Glutamatergic neuron (in vitro differentiated cells): ENCODE measurements around the gene PLEKHN1. TPM values are rescaled to one million over a fixed set of nuclear protein-coding genes. Genes with fewer than 3 reads are reported as not detected.

Experiments
- DNase-seq: peaks from one replicate; pipeline ENCODE4 v3.0.0; 2022
- H3K27ac Mint-ChIP-seq: one replicate; pipeline ENCODE4 v1.8.0; 2020; ENCODE audit warnings: mild to moderate bottlenecking, mixed read lengths, inconsistent platforms; ENCODE audit not compliant: unreplicated experiment
- H3K27me3 Mint-ChIP-seq: one replicate; pipeline ENCODE4 v1.8.0; 2020; ENCODE audit warnings: mild to moderate bottlenecking, moderate library complexity, mixed read lengths, inconsistent platforms; ENCODE audit not compliant: unreplicated experiment
- H3K36me3 Mint-ChIP-seq: one replicate; pipeline ENCODE4 v1.8.0; 2020; ENCODE audit warnings: mild to moderate bottlenecking, mixed read lengths, inconsistent platforms; ENCODE audit not compliant: unreplicated experiment
- H3K4me1 Mint-ChIP-seq: one replicate; pipeline ENCODE4 v1.8.0; 2020; ENCODE audit warnings: mild to moderate bottlenecking, low read depth, mixed read lengths, inconsistent platforms; ENCODE audit not compliant: unreplicated experiment
- H3K4me3 Mint-ChIP-seq: one replicate; pipeline ENCODE4 v1.8.0; 2020; ENCODE audit warnings: mild to moderate bottlenecking, mixed read lengths, inconsistent platforms; ENCODE audit not compliant: unreplicated experiment
- H3K9me3 Mint-ChIP-seq: one replicate; pipeline ENCODE4 v1.8.0; 2020; ENCODE audit warnings: mild to moderate bottlenecking, moderate library complexity, mixed read lengths, inconsistent platforms; ENCODE audit not compliant: unreplicated experiment
- total RNA-seq: library from RNA; stranded (reverse); fragmentation: NEBNext Ultra II Directional; extraction: Animal tissue kit (Norgen Biotek cat#: 25700); gene quantifications from one replicate; pipeline ENCODE4 v1.2.1, GENCODE V29; 2021; ENCODE audit not compliant: unreplicated experiment
- TF ChIP-seq, protein P1 (sequence below): fragments of 200-600 bp; sonication (generic); IDR thresholded peaks from one replicate; pipeline ENCODE4 v1.5.0; 2021; ENCODE audit not compliant: partially characterized antibody, unreplicated experiment

The PLEKHN1 gene
- total RNA-seq, 1 donor from 2014 or later: 0.29 TPM

DNA sequence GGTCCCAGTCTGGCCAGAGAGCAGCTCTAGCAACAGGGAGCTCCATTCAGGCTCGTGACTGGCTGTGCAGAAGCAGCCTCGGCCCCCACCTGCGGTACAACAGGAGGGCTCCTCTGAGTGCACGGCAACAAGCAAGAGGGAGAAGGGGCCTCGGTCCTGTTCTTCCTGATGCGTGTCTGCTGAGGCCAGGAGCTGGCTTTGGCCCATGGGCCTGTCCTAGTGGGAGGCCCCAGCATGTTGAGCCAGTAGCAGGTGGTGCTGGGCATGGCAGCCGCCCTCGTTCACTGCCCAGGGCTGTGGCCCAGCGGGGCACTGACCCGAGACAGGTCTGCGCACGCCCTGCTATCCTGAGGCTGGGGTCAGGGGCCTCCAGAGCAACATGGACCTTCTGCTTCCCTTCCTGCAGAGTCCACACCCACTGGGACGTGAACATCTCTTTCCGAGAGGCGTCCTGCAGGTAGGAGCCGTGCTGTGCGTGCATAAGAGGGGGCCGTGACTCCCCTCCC, 35.6 kb upstream of the PLEKHN1 start:
- no peak for DNase-seq
- Mint-ChIP-seq H3K27me3 (peaks cover 9% of the 10 kb centered on the region), H3K27ac (no peak overlapping the region), H3K9me3 (peaks cover 8% of the 10 kb centered on the region), H3K36me3 (no peaks in the 10 kb centered on the region), H3K4me1 (peaks cover 28% of the 10 kb centered on the region), H3K4me3 (no peak overlapping the region)
- TF ChIP-seq, protein P1, sequence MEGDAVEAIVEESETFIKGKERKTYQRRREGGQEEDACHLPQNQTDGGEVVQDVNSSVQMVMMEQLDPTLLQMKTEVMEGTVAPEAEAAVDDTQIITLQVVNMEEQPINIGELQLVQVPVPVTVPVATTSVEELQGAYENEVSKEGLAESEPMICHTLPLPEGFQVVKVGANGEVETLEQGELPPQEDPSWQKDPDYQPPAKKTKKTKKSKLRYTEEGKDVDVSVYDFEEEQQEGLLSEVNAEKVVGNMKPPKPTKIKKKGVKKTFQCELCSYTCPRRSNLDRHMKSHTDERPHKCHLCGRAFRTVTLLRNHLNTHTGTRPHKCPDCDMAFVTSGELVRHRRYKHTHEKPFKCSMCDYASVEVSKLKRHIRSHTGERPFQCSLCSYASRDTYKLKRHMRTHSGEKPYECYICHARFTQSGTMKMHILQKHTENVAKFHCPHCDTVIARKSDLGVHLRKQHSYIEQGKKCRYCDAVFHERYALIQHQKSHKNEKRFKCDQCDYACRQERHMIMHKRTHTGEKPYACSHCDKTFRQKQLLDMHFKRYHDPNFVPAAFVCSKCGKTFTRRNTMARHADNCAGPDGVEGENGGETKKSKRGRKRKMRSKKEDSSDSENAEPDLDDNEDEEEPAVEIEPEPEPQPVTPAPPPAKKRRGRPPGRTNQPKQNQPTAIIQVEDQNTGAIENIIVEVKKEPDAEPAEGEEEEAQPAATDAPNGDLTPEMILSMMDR: no peak

DNA sequence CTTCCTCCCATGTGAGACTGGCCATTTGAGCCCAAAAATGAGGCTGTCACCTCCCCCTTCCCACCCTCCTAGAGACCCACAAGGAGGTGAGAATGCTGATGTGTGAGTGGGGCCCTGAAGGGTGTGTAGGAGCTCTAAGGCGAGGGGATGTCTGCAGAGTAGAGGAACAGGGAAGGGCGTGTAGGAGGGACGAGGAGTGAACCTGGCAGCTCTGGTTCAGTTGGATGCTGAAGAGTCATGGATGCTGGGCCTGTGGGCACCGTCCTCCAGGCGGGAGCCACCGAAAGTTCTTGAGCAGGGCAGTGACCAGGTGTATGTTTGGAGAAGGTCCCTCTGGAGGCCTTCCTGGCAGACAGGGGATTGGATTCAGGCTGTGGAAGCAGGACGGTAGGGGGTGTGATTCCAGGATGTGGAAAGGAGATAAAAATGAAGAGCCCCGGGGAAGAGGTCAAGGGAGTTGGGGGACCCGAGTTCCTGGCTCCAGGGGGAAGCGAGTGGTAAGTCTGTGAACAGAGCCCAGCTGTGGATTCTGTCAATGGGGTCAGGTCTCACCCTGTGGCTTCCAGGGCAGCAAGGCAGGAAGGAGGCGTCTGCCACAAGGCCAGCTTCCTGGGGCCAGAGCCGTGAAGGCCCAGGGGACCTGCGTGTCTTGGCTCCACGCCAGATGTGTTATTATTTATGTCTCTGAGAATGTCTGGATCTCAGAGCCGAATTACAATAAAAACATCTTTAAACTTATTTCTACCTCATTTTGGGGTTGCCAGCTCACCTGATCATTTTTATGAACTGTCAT, 34.7 kb upstream of the PLEKHN1 start:
- peaks cover 8% of the 10 kb centered on the region for H3K9me3 Mint-ChIP-seq
- TF ChIP-seq, protein P1: no peak
- H3K27me3 Mint-ChIP-seq: peaks cover 4% of the 10 kb centered on the region
- DNase-seq: no peak
- peaks cover 24% of the 10 kb centered on the region for H3K4me1 Mint-ChIP-seq
- peak overlapping the region; percentile 87 for H3K27ac Mint-ChIP-seq
- peak overlapping the region; percentile 67 for H3K4me3 Mint-ChIP-seq
- no peaks in the 10 kb centered on the region for H3K36me3 Mint-ChIP-seq

DNA sequence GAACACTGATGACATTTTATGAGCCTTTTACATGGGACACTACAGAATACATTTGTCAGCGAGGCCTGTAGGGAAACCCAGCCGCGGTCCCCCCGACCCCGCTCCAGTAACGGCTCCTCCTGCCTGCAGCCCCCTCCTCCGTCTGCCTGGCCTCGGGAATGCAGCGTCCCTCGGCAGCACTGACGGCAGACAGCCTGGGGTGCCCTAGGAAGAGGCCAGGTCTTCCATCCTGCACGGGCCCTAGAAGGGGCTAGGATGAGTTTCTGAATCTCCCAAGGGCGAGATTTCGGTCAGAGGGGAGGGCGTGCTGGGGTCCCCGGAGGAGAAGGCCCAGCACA, 34.1 kb upstream of the PLEKHN1 start:
- H3K27ac Mint-ChIP-seq: peak overlapping the region; percentile 59
- peaks cover 23% of the 10 kb centered on the region for H3K4me1 Mint-ChIP-seq
- TF ChIP-seq, protein P1: no peak
- peak overlapping the region; percentile 38 for H3K4me3 Mint-ChIP-seq
- DNase-seq: no peak
- no peaks in the 10 kb centered on the region for H3K36me3 Mint-ChIP-seq
- H3K27me3 Mint-ChIP-seq: peaks cover 2% of the 10 kb centered on the region
- H3K9me3 Mint-ChIP-seq: peaks cover 8% of the 10 kb centered on the region

DNA sequence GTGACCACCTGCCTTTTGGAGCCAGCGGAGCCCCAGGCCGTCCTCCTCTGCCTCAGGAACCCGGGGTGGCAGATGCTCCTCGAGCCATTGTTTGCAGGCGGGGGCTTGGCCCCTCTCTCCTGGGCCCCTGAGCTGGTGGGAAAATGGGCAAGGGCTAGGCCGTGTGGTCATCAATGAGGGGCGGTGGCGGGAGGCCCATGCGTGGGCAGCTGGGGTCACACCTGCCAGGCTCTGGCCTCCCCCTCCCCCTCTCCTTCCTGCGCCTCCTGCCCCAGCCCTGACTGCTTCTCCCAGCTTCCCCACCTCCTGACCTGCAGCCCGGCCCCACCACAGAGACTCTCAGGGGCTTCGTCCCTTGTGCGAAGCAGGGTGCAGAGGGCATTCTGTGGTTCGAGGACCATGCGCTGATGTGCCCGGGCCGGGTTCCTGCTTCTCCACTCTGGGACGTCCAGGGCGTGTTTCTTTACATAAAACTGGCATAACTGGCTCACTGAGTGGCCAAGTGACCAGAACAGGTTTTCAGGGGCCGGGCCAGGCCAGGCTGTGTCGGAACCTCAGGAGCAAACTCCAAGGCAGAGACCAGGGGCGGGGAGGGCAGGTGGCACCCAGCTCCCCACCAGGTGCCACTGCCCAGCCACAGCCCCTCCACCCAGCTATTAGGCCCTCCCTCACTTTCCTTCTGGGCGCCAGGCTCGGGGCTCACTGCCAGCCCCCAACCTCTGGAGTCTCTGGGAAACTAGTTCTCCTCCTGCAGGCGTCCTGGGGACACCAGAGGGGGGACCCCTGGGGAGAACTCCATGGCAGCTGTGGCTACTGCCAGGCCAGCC, 33.3 kb upstream of the PLEKHN1 start:
- TF ChIP-seq, protein P1: no peak
- peaks cover 27% of the 10 kb centered on the region for H3K4me1 Mint-ChIP-seq
- DNase-seq: no peak
- H3K36me3 Mint-ChIP-seq: no peaks in the 10 kb centered on the region
- peak overlapping the region; percentile 59 for H3K27ac Mint-ChIP-seq
- peaks cover 11% of the 10 kb centered on the region for H3K9me3 Mint-ChIP-seq
- peak overlapping the region; percentile 34 for H3K4me3 Mint-ChIP-seq
- peaks cover 2% of the 10 kb centered on the region for H3K27me3 Mint-ChIP-seq
